ENCODE data around the gene CYP3A4.
"Not testable (repeated sequence)": the region's sequence is repeated elsewhere in the genome, so short reads cannot be mapped to it uniquely, and the experiment has no call there.

Gene CYP3A4

GRCh38 chr7:99728615-99729014 lies 55.4 kb downstream of the CYP3A4 start:
- H3K4me3 ChIP-seq (ENCODE audit: low read depth, low read length) = no peak overlapping the region
- DNase-seq (ENCODE audit: low read depth) = no peak
- TF ChIP-seq POLR2A (IDR thresholded peaks at IDR 0.05; ENCODE audit: extremely low read depth, insufficient read length) (no peak), MAX (IDR thresholded peaks at IDR 0.05; ENCODE audit: low read depth, low read length) (no peak), CTCF (IDR thresholded peaks at IDR 0.05; ENCODE audit: low read depth, low read length) (no peak), MYC (IDR thresholded peaks at IDR 0.05; ENCODE audit: low read depth, low read length) (no peak)

GRCh38 chr7:99723201-99723600 lies 60.8 kb downstream of the CYP3A4 start:
- not testable (repeated sequence) for H3K4me3 ChIP-seq (ENCODE audit: low read depth, low read length); DNase-seq (ENCODE audit: low read depth)

GRCh38 chr7:99720800-99721595 lies 63.0 kb downstream of the CYP3A4 start:
- TF ChIP-seq MAX (IDR thresholded peaks at IDR 0.05; ENCODE audit: low read depth, low read length) = no peak
- no peak for TF ChIP-seq MYC (IDR thresholded peaks at IDR 0.05; ENCODE audit: low read depth, low read length)
- TF ChIP-seq CTCF (IDR thresholded peaks at IDR 0.05; ENCODE audit: low read depth, low read length) = no peak
- no peak for TF ChIP-seq POLR2A (IDR thresholded peaks at IDR 0.05; ENCODE audit: extremely low read depth, insufficient read length)
- no peak overlapping the region for H3K4me3 ChIP-seq (ENCODE audit: low read depth, low read length)
- DNase-seq (ENCODE audit: low read depth) = no peak

GRCh38 chr7:99719996-99720769 lies 63.8 kb downstream of the CYP3A4 start:
- DNase-seq (ENCODE audit: low read depth) = no peak
- H3K4me3 ChIP-seq (ENCODE audit: low read depth, low read length) = no peak overlapping the region
- TF ChIP-seq MYC (IDR thresholded peaks at IDR 0.05; ENCODE audit: low read depth, low read length) = no peak
- TF ChIP-seq MAX (IDR thresholded peaks at IDR 0.05; ENCODE audit: low read depth, low read length) = no peak
- no peak for TF ChIP-seq CTCF (IDR thresholded peaks at IDR 0.05; ENCODE audit: low read depth, low read length)
- no peak for TF ChIP-seq POLR2A (IDR thresholded peaks at IDR 0.05; ENCODE audit: extremely low read depth, insufficient read length)

- no peak overlapping the region for H3K4me3 ChIP-seq (ENCODE audit: low read depth, low read length)
- TF ChIP-seq MYC (IDR thresholded peaks at IDR 0.05; ENCODE audit: low read depth, low read length) (no peak), MAX (IDR thresholded peaks at IDR 0.05; ENCODE audit: low read depth, low read length) (no peak), POLR2A (IDR thresholded peaks at IDR 0.05; ENCODE audit: extremely low read depth, insufficient read length) (no peak), CTCF (IDR thresholded peaks at IDR 0.05; ENCODE audit: low read depth, low read length) (no peak)
- DNase-seq (ENCODE audit: low read depth) = no peak
These were observed 69.9 kb downstream of the CYP3A4 start for GRCh38 chr7:99713995-99714570.

Data from NB4 (cell line).